Measurements from ENCODE around the gene HDAC4. TPM values are rescaled to one million over a fixed set of nuclear protein-coding genes. Genes with fewer than 3 reads are reported as not detected.

The HDAC4 gene
- total and polyA plus RNA-seq, 2 experiments from 2014 or later, result 8.1 to 41.8 TPM

DNA sequence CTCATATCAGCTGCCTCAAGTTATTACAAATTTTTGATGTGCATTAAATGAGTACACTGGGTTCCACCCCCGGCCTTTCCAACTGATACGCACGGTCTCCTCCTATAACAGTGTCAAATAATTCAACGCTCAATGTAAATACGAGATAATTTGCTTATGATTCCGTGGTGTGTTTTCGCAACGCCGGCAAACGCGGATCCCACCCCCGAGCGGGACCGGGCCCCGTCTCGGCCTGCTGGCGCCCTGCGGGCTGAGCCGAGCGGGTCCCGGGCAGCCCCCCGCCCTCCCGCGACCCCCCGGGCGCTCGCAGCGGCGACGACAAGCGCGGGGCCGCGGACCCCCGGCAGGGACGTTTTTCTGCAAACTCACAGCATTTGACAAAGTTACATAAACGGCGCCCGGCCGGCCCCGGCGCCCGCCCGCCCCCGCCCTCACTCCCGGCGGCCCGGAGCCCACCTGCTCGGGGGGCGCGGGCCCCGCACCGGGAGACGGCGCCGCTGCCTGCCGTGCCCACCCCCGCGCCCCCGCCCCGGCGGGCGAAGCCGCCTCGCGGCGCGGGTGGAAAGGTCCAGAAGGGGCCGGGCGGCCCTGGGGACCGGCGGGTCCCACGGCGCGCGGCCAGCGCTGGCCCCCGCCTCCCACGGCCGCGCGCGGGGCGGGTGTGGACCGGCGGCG is 762 bp downstream of the HDAC4 start (continued):
- TF ChIP-seq EZH2phosphoT487 (IDR thresholded peaks at IDR 0.05; ENCODE audit: unreplicated experiment) (no peak), STAT1 (IDR thresholded peaks at IDR 0.05; ENCODE audit: unreplicated experiment) (no peak), CREB1 (CRISPR knock-in tag; IDR thresholded peaks at IDR 0.05; ENCODE audit: low read depth) (no peak)

DNA sequence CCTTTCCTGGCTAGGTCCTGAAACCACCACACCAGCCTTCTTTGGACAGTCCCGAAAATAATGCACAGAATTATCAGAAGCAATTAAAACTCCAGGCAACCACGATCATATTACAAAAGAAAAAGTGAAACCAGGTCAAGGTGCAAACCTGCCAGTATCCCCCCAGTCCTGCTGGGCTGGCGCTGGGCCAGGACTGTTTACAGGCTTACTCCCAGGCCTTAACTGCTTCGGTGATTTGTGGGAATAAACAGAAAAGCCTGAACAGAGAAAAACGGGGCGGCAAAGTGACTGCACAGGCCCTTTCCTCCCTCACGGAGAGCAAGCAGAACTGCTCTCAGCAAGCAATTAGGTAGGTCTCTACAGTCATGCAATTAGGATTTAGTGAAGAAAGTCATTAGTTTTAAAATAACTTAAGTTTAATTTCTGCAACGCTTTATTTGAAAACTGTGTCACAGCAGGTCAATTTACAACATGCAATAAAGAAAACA is 1.3 kb downstream of the HDAC4 start:
- Histone ChIP-seq H4K20me1 (replicated peaks; ENCODE audit: insufficient read depth) (peaks cover 42% of the 10 kb centered on the region), H3K27ac (ENCODE audit: low read depth) (no peak overlapping the region)
- DNase-seq (ENCODE audit: low spot score), result no peak
- TF ChIP-seq ETS1 (IDR thresholded peaks at IDR 0.05) (no peak), EZH2phosphoT487 (IDR thresholded peaks at IDR 0.05; ENCODE audit: unreplicated experiment) (no peak), NANOG (IDR thresholded peaks at IDR 0.05; ENCODE audit: borderline replicate concordance) (no peak), CREB1 (CRISPR knock-in tag; IDR thresholded peaks at IDR 0.05; ENCODE audit: low read depth) (no peak), STAT1 (IDR thresholded peaks at IDR 0.05; ENCODE audit: unreplicated experiment) (no peak), CTCF (conservative IDR thresholded peaks at IDR 0.05; ENCODE audit: low read depth in 2 of 2) (no peak), EZH2 (IDR thresholded peaks at IDR 0.05; ENCODE audit: low read depth, unreplicated experiment) (no peak), POLR2AphosphoS5 (IDR thresholded peaks at IDR 0.05; ENCODE audit: low read depth) (no peak), ZNF331 (CRISPR knock-in tag; IDR thresholded peaks at IDR 0.05; ENCODE audit: low read depth) (no peak), JUNB (IDR thresholded peaks at IDR 0.05; ENCODE audit: unreplicated experiment) (no peak), ZNF114 (CRISPR knock-in tag; IDR thresholded peaks at IDR 0.05) (no peak)
- TF ChIP-seq, protein P1, sequence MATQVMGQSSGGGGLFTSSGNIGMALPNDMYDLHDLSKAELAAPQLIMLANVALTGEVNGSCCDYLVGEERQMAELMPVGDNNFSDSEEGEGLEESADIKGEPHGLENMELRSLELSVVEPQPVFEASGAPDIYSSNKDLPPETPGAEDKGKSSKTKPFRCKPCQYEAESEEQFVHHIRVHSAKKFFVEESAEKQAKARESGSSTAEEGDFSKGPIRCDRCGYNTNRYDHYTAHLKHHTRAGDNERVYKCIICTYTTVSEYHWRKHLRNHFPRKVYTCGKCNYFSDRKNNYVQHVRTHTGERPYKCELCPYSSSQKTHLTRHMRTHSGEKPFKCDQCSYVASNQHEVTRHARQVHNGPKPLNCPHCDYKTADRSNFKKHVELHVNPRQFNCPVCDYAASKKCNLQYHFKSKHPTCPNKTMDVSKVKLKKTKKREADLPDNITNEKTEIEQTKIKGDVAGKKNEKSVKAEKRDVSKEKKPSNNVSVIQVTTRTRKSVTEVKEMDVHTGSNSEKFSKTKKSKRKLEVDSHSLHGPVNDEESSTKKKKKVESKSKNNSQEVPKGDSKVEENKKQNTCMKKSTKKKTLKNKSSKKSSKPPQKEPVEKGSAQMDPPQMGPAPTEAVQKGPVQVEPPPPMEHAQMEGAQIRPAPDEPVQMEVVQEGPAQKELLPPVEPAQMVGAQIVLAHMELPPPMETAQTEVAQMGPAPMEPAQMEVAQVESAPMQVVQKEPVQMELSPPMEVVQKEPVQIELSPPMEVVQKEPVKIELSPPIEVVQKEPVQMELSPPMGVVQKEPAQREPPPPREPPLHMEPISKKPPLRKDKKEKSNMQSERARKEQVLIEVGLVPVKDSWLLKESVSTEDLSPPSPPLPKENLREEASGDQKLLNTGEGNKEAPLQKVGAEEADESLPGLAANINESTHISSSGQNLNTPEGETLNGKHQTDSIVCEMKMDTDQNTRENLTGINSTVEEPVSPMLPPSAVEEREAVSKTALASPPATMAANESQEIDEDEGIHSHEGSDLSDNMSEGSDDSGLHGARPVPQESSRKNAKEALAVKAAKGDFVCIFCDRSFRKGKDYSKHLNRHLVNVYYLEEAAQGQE (IDR thresholded peaks at IDR 0.05; ENCODE audit: unreplicated experiment), result no peak

More for the DNA sequence above, 1.3 kb downstream of the HDAC4 start:
- Histone ChIP-seq H3K4me1 (ENCODE audit: insufficient read depth) (peaks cover 20% of the 10 kb centered on the region), H3K36me3 (ENCODE audit: insufficient read depth) (no peaks in the 10 kb centered on the region), H3K27me3 (ENCODE audit: insufficient read depth) (no peaks in the 10 kb centered on the region), H3K9me2 (ENCODE audit: insufficient read depth) (no peaks in the 10 kb centered on the region), H3K4me3 (peak overlapping the region; percentile 62), H2AFZ (no peak overlapping the region), H3F3A (replicated peaks; ENCODE audit: low read depth) (no peaks in the 10 kb centered on the region), H3K79me2 (replicated peaks; ENCODE audit: insufficient read depth) (peaks cover 56% of the 10 kb centered on the region), H3K4me2 (peak overlapping the region; percentile 81)
- Mint-ChIP-seq H3K9me3 (no peaks in the 10 kb centered on the region), H3K4me1 (peaks cover 41% of the 10 kb centered on the region), H3K4me3 (peak overlapping the region; percentile 85), H3K36me3 (ENCODE audit: low read depth) (no peaks in the 10 kb centered on the region; the same call in 1 of the 3 replicates), H3K27me3 (ENCODE audit: insufficient read depth, low read depth, poor library complexity) (peaks cover 9% of the 10 kb centered on the region), H3K27ac (peak overlapping the region; percentile 63; the same call in 1 of the 2 replicates)
- no peak for ATAC-seq

Data from GM23338 (cell line).